Transverse colon (tissue), 3 donors: ENCODE measurements around the gene PNLIP.

ENCODE experiments used
- EP300 ChIP-seq: sonication (generic); formaldehyde crosslinking; IDR thresholded peaks from one replicate; pipeline ENCODE4 v1.6.1; 2017; ENCODE audit warnings: antibody characterized with exemption, low read depth
- POLR2A ChIP-seq: fragments of 450-650 bp; IDR thresholded peaks from one replicate; pipeline ENCODE4 v1.6.1; 2016; ENCODE audit warnings: antibody characterized with exemption, mild to moderate bottlenecking, moderate library complexity
- TF ChIP-seq, protein P1 (sequence below), 5 experiments: fragments of 200-600 bp in 3 of 5; fragments of 450-650 bp in 2 of 5; sonication (generic) in 3 of 5; IDR thresholded peaks; 1 replicate in 2 of 5; 2 replicates in 3 of 5; pipeline ENCODE4 v1.5.1; 2016 to 2017; ENCODE audit warnings: antibody characterized with exemption in 5 of 5, inconsistent platforms in 3 of 5, mild to moderate bottlenecking in 2 of 5, moderate library complexity in 1 of 5

DNA sequence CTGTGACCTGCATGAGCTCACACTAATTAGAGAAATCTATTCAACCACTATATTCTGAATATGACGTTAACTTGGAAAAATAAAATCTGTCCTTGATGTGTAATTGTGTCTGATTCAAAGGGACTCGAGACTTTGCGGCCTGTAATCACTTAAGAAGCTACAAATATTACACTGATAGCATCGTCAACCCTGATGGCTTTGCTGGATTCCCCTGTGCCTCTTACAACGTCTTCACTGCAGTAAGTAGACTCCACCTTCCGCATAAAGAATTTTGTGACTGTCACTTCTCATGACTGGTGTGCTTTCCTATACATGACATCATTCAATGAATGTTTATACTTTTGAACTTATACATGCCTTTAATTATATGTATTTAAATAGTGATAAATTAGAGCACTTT, 10.1 kb downstream of the PNLIP start:
- no peak for TF ChIP-seq EP300
- TF ChIP-seq, protein P1, sequence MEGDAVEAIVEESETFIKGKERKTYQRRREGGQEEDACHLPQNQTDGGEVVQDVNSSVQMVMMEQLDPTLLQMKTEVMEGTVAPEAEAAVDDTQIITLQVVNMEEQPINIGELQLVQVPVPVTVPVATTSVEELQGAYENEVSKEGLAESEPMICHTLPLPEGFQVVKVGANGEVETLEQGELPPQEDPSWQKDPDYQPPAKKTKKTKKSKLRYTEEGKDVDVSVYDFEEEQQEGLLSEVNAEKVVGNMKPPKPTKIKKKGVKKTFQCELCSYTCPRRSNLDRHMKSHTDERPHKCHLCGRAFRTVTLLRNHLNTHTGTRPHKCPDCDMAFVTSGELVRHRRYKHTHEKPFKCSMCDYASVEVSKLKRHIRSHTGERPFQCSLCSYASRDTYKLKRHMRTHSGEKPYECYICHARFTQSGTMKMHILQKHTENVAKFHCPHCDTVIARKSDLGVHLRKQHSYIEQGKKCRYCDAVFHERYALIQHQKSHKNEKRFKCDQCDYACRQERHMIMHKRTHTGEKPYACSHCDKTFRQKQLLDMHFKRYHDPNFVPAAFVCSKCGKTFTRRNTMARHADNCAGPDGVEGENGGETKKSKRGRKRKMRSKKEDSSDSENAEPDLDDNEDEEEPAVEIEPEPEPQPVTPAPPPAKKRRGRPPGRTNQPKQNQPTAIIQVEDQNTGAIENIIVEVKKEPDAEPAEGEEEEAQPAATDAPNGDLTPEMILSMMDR (IDR thresholded peaks at IDR 0.05), result no peak
- TF ChIP-seq POLR2A, result no peak
